Activated CD4-positive, alpha-beta memory T cell treated with anti-CD3 and anti-CD28 coated beads, Interleukin-2, amount 10 ng/mL, durations not matched to agents 7 days and 5 days (primary cell): ENCODE measurements around the gene FURIN. TPM values are rescaled to one million over a fixed set of nuclear protein-coding genes. Genes with fewer than 3 reads are reported as not detected.
"Not testable (repeated sequence)": the region's sequence is repeated elsewhere in the genome, so short reads cannot be mapped to it uniquely, and the experiment has no call there.

ENCODE experiments used
- CTCF ChIA-PET: fragments of 350-600 bp; sonication (Branson Sonifier 250); formaldehyde crosslinking; loops from one replicate; lab custom pipeline; 2021; ENCODE audit warnings: antibody characterized with exemption, inconsistent platforms; lab: Charles Lee
- POLR2A ChIA-PET: fragments of 350-600 bp; sonication (Branson Sonifier 250); formaldehyde crosslinking; loops from one replicate; lab custom pipeline; 2021; ENCODE audit warnings: antibody characterized with exemption; lab: Charles Lee
- DNase-seq: peaks from one replicate; pipeline ENCODE4 v3.0.0-alpha.2; 2020
- H3K27ac Mint-ChIP-seq: one replicate; pipeline ENCODE4 v1.8.0; 2021; ENCODE audit warnings: mild to moderate bottlenecking, mixed read lengths
- H3K27me3 Mint-ChIP-seq: one replicate; pipeline ENCODE4 v1.8.0; 2021; ENCODE audit warnings: mixed read lengths
- H3K36me3 Mint-ChIP-seq: one replicate; pipeline ENCODE4 v1.8.0; 2021; ENCODE audit warnings: low read depth, mixed read lengths
- H3K4me1 Mint-ChIP-seq: one replicate; pipeline ENCODE4 v1.8.0; 2021; ENCODE audit warnings: mixed read lengths
- H3K4me3 Mint-ChIP-seq: one replicate; pipeline ENCODE4 v1.8.0; 2021; ENCODE audit warnings: mild to moderate bottlenecking, mixed read lengths
- H3K9me3 Mint-ChIP-seq: one replicate; pipeline ENCODE4 v1.8.0; 2021; ENCODE audit warnings: mixed read lengths
- total RNA-seq, 2 experiments: library from RNA; stranded (reverse); gene quantifications; one replicate each; pipeline ENCODE4 v1.2.3, GENCODE V29; 2021

The FURIN gene
- total RNA-seq = 100 to 1,000 TPM; 550 to 553 TPM

- no peaks in the 10 kb centered on the region for H3K9me3 Mint-ChIP-seq
- H3K27ac Mint-ChIP-seq = peak within 1 kb of the TSS; percentile 91
- no peak for DNase-seq
- H3K4me1 Mint-ChIP-seq = peaks cover 59% of the 10 kb centered on the region
- H3K36me3 Mint-ChIP-seq = peaks cover 23% of the 10 kb centered on the region
- H3K4me3 Mint-ChIP-seq = peak within 1 kb of the TSS; percentile 85
- CTCF ChIA-PET = interaction anchor here (0.7 to 1.3 kb wide), 4 partner anchors 15 to 150 kb away, joined by 3 to 5 read pairs (median 4); no protein-coding TSS in a partner anchor
- no peaks in the 10 kb centered on the region for H3K27me3 Mint-ChIP-seq
- POLR2A ChIA-PET = interaction anchor here (1.8 to 5.9 kb wide), 6 partner anchors 9 to 52 kb away, joined by 4 to 93 read pairs (median 42); no protein-coding TSS in a partner anchor
Measured at GRCh38 chr15:90868261-90868689, at the start of gene FURIN. FURIN (plus strand) TSS chr15:90868588; CDS start chr15:90875741, 7,153 bp downstream.

- Mint-ChIP-seq H3K4me1 (peaks cover 76% of the 10 kb centered on the region), H3K27me3 (no peaks in the 10 kb centered on the region), H3K4me3 (no peak overlapping the region), H3K9me3 (no peaks in the 10 kb centered on the region), H3K36me3 (peaks cover 29% of the 10 kb centered on the region), H3K27ac (peak overlapping the region; percentile 70)
- ChIA-PET CTCF (no interaction called here), POLR2A (interaction anchor here (3.0 to 9.9 kb wide), 5 partner anchors 9 to 54 kb away, joined by 8 to 157 read pairs (median 64); no protein-coding TSS in a partner anchor)
- no peak for DNase-seq
Measured at GRCh38 chr15:90819390-90819789, 49.0 kb upstream of the FURIN start.

- ChIA-PET POLR2A (interaction anchor here (7.1 to 9.9 kb wide), 2 partner anchors 8 to 54 kb away, joined by 56 to 143 read pairs; no protein-coding TSS in a partner anchor), CTCF (no interaction called here)
- Mint-ChIP-seq H3K36me3 (peaks cover 27% of the 10 kb centered on the region), H3K27me3 (no peaks in the 10 kb centered on the region), H3K4me3 (no peak overlapping the region), H3K27ac (peak overlapping the region; percentile 70), H3K4me1 (peaks cover 76% of the 10 kb centered on the region), H3K9me3 (no peaks in the 10 kb centered on the region)
- DNase-seq = no peak
Measured at GRCh38 chr15:90819850-90820249, 48.5 kb upstream of the FURIN start.

- Mint-ChIP-seq H3K4me1 (peaks cover 72% of the 10 kb centered on the region), H3K4me3 (no peak overlapping the region), H3K27ac (no peak overlapping the region), H3K27me3 (no peaks in the 10 kb centered on the region), H3K36me3 (peaks cover 23% of the 10 kb centered on the region), H3K9me3 (no peaks in the 10 kb centered on the region)
- no peak for DNase-seq
- ChIA-PET POLR2A (no interaction called here), CTCF (interaction anchor here (0.7 kb wide), 1 partner anchor 212 kb away, joined by 3 read pairs; no protein-coding TSS in a partner anchor)
Measured at GRCh38 chr15:90820481-90820880, 47.9 kb upstream of the FURIN start.

- Mint-ChIP-seq H3K9me3 (peaks cover 7% of the 10 kb centered on the region), H3K4me3 (no peak overlapping the region), H3K27me3 (no peaks in the 10 kb centered on the region), H3K27ac (no peak overlapping the region), H3K36me3 (peaks cover 29% of the 10 kb centered on the region), H3K4me1 (peaks cover 66% of the 10 kb centered on the region)
- CTCF ChIA-PET = interaction anchor here (0.6 kb wide), 1 partner anchor 577 kb away, joined by 3 read pairs; no protein-coding TSS in a partner anchor
- POLR2A ChIA-PET = interaction anchor here (1.2 to 2.1 kb wide), 5 partner anchors 7 to 48 kb away, joined by 3 to 9 read pairs (median 5); no protein-coding TSS in a partner anchor
- DNase-seq = no peak
Measured at GRCh38 chr15:90822204-90822955, 46.0 kb upstream of the FURIN start.

- Mint-ChIP-seq H3K9me3 (peaks cover 7% of the 10 kb centered on the region), H3K36me3 (peaks cover 38% of the 10 kb centered on the region), H3K4me3 (no peak overlapping the region), H3K27me3 (no peaks in the 10 kb centered on the region), H3K4me1 (peaks cover 66% of the 10 kb centered on the region), H3K27ac (no peak overlapping the region)
- ChIA-PET CTCF (interaction anchor here (0.5 kb wide), 1 partner anchor 546 kb away, joined by 3 read pairs; no protein-coding TSS in a partner anchor), POLR2A (interaction anchor here (1.6 to 2.2 kb wide), 3 partner anchors 9 to 29 kb away, joined by 6 to 9 read pairs (median 7); no protein-coding TSS in a partner anchor)
- no peak for DNase-seq
Measured at GRCh38 chr15:90823455-90823974, 44.9 kb upstream of the FURIN start.

GRCh38 chr15:90825115-90825899, 43.1 kb upstream of the FURIN start:
- POLR2A ChIA-PET = interaction anchor here (1.1 to 6.3 kb wide), 6 partner anchors 10 to 46 kb away, joined by 3 to 143 read pairs (median 8); no protein-coding TSS in a partner anchor
- not testable (repeated sequence) for H3K27ac Mint-ChIP-seq

GRCh38 chr15:90826206-90826885, 42.0 kb upstream of the FURIN start:
- Mint-ChIP-seq H3K36me3 (peaks cover 43% of the 10 kb centered on the region), H3K4me1 (peaks cover 71% of the 10 kb centered on the region), H3K27ac (peak overlapping the region; percentile 64)
- ChIA-PET POLR2A (interaction anchor here (1.1 to 6.3 kb wide), 7 partner anchors 11 to 77 kb away, joined by 3 to 143 read pairs (median 6); partner anchors contain the start of gene MAN2A2), CTCF (interaction anchor here (1.5 kb wide), 2 partner anchors 8 to 59 kb away, joined by 3 to 6 read pairs; no protein-coding TSS in a partner anchor)
- H3K27me3 Mint-ChIP-seq, H3K4me3 Mint-ChIP-seq, DNase-seq, H3K9me3 Mint-ChIP-seq: not testable (repeated sequence)

More at GRCh38 chr15:90825115-90825899, 43.1 kb upstream of the FURIN start:
- not testable (repeated sequence) for DNase-seq, H3K27me3 Mint-ChIP-seq, H3K4me3 Mint-ChIP-seq, H3K9me3 Mint-ChIP-seq
- CTCF ChIA-PET = interaction anchor here (1.5 kb wide), 2 partner anchors 7 to 60 kb away, joined by 3 to 6 read pairs; no protein-coding TSS in a partner anchor
- H3K4me1 Mint-ChIP-seq = peaks cover 66% of the 10 kb centered on the region
- peaks cover 38% of the 10 kb centered on the region for H3K36me3 Mint-ChIP-seq

GRCh38 chr15:90826886-90827435, 41.4 kb upstream of the FURIN start:
- H3K27ac Mint-ChIP-seq = peak overlapping the region; percentile 64
- H3K4me3 Mint-ChIP-seq = no peak overlapping the region

GRCh38 chr15:90828111-90828510, 40.3 kb upstream of the FURIN start:
- peaks cover 7% of the 10 kb centered on the region for H3K9me3 Mint-ChIP-seq
- no peaks in the 10 kb centered on the region for H3K27me3 Mint-ChIP-seq
- ChIA-PET POLR2A (interaction anchor here (2.2 to 6.3 kb wide), 4 partner anchors 11 to 75 kb away, joined by 6 to 143 read pairs (median 18); partner anchors contain the start of gene MAN2A2), CTCF (no interaction called here)
- no peak overlapping the region for H3K4me3 Mint-ChIP-seq
- H3K4me1 Mint-ChIP-seq = peaks cover 76% of the 10 kb centered on the region
- peak overlapping the region; percentile 63 for H3K27ac Mint-ChIP-seq
- DNase-seq = no peak
- H3K36me3 Mint-ChIP-seq = peaks cover 37% of the 10 kb centered on the region

More at GRCh38 chr15:90826886-90827435, 41.4 kb upstream of the FURIN start:
- ChIA-PET POLR2A (interaction anchor here (0.7 to 6.3 kb wide), 8 partner anchors 12 to 76 kb away, joined by 3 to 143 read pairs (median 5); partner anchors contain the start of gene MAN2A2), CTCF (interaction anchor here (1.5 kb wide), 2 partner anchors 9 to 59 kb away, joined by 3 to 6 read pairs; no protein-coding TSS in a partner anchor)
- peaks cover 39% of the 10 kb centered on the region for H3K36me3 Mint-ChIP-seq
- no peaks in the 10 kb centered on the region for H3K27me3 Mint-ChIP-seq
- peaks cover 71% of the 10 kb centered on the region for H3K4me1 Mint-ChIP-seq
- H3K9me3 Mint-ChIP-seq = peaks cover 7% of the 10 kb centered on the region
- DNase-seq = no peak

GRCh38 chr15:90829126-90829525, 39.3 kb upstream of the FURIN start:
- H3K27ac Mint-ChIP-seq = peak overlapping the region; percentile 99
- CTCF ChIA-PET = interaction anchor here (1.1 to 1.5 kb wide), 6 partner anchors 9 to 103 kb away, joined by 3 to 6 read pairs (median 6); no protein-coding TSS in a partner anchor
- no peaks in the 10 kb centered on the region for H3K27me3 Mint-ChIP-seq
- H3K4me1 Mint-ChIP-seq = peaks cover 78% of the 10 kb centered on the region
- POLR2A ChIA-PET = interaction anchor here (1.0 to 6.4 kb wide), 11 partner anchors 7 to 112 kb away, joined by 3 to 143 read pairs (median 13); partner anchors contain the start of genes BLM, FURIN and UNC45A
- peaks cover 7% of the 10 kb centered on the region for H3K9me3 Mint-ChIP-seq
- DNase-seq = no peak
- peak overlapping the region; percentile 58 for H3K4me3 Mint-ChIP-seq
- H3K36me3 Mint-ChIP-seq = peaks cover 40% of the 10 kb centered on the region
